Measurements from ENCODE around the gene INO80C. TPM values are rescaled to one million over a fixed set of nuclear protein-coding genes. Genes with fewer than 3 reads are reported as not detected.
"Not testable (repeated sequence)": the region's sequence is repeated elsewhere in the genome, so short reads cannot be mapped to it uniquely, and the experiment has no call there.

The INO80C gene
- total RNA-seq, 1 donor = 4.8 TPM

DNA sequence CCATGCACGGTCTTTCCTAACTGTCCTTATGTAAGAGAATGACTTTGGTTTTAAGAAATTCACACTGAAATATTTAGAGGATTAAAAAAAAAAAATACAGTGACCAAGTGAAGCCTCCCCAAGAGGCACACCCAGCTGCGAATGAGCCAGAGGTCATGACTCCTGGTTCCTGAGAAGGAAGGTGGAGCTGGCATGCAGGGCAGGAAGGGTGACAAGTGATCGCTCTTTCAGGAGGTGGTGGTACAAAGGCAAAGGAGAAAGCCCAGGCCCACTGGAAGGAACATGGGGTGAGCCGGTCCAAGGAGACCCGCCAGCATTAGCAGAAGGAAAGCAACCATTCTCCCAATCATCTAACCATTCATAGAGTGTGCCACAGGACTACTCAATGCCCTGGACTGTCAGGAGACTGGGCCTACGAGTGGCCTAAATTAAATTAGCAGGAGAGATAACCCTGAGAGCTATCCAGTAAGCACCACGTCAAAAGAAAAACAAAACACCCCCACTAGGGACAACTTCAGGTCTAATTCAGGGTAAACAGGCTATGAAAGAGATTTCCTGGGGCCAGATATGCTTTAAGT lies 7.8 kb downstream of the INO80C start:
- TF ChIP-seq, protein P1, sequence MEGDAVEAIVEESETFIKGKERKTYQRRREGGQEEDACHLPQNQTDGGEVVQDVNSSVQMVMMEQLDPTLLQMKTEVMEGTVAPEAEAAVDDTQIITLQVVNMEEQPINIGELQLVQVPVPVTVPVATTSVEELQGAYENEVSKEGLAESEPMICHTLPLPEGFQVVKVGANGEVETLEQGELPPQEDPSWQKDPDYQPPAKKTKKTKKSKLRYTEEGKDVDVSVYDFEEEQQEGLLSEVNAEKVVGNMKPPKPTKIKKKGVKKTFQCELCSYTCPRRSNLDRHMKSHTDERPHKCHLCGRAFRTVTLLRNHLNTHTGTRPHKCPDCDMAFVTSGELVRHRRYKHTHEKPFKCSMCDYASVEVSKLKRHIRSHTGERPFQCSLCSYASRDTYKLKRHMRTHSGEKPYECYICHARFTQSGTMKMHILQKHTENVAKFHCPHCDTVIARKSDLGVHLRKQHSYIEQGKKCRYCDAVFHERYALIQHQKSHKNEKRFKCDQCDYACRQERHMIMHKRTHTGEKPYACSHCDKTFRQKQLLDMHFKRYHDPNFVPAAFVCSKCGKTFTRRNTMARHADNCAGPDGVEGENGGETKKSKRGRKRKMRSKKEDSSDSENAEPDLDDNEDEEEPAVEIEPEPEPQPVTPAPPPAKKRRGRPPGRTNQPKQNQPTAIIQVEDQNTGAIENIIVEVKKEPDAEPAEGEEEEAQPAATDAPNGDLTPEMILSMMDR (IDR thresholded peaks at IDR 0.05; ENCODE audit: insufficient read depth, low read length) = no peak
- no peak for DNase-seq (ENCODE audit: low read depth)
- H3K4me3 ChIP-seq (ENCODE audit: low read depth, low read length) = no peak overlapping the region

DNA sequence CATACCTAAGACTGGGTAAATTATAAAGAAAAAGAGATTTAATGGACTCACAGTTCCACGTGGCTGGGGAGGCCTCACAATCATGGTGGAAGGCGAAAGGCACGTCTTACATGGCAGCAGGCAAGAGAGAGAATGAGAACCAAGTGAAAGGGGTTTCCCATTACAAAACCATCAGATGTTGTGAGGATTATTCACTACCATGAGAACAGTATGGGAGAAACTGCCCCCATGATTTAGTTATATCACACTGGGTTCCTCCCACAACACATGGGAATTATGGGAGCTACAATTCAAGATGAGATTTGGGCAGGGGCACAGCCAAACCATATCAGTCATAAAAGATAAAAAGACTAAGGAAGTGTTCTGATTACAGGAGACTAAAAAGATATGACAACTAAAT lies 8.5 kb downstream of the INO80C start:
- H3K4me3 ChIP-seq (ENCODE audit: low read depth, low read length); DNase-seq (ENCODE audit: low read depth): not testable (repeated sequence)

GRCh38 chr18:35488396-35488795 lies 9.4 kb downstream of the INO80C start:
- DNase-seq (ENCODE audit: low read depth); H3K4me3 ChIP-seq (ENCODE audit: low read depth, low read length): not testable (repeated sequence)

DNA sequence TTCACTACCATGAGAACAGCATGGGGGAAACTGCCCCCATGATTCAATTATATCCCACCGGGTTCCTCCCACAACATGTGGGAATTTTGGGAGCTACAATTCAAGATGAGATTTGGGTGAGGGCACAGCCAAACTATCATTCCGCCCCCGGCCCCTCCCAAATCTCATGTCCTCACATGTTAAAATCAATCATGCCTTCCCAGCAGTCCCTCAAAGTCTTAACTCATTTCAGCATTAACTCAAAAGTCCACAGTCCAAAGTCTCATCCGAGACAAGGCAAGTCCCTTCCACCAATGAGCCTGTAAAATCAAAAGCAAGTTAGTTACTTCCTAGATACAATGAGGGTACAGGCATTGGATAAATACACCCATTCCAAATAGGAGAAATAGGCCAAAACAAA lies 10.2 kb downstream of the INO80C start:
- not testable (repeated sequence) for DNase-seq (ENCODE audit: low read depth); H3K4me3 ChIP-seq (ENCODE audit: low read depth, low read length)

DNA sequence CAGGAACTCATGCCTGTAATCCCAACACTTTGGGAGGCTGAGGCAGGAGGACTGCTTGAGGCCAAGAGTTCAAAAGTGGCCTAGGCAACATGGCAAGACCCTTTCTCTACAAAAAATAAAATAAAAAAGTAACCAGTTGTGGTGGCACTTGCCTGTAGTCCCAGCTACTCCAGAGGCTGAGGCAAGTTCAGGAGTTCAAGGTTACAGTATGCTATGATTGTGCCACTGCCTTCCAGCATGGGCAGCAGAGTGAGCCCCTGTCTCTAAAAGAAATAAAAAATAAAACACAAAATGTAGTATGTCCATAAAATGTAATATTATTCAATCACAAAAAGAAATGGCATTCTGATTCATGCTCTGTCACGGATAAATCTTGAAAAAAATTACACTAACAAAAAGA lies 11.9 kb downstream of the INO80C start:
- no peak overlapping the region for H3K4me3 ChIP-seq (ENCODE audit: low read depth, low read length)
- DNase-seq (ENCODE audit: low read depth) = no peak
- TF ChIP-seq, protein P1 (IDR thresholded peaks at IDR 0.05; ENCODE audit: insufficient read depth, low read length) = no peak

- no peak for DNase-seq (ENCODE audit: low read depth)
- no peak overlapping the region for H3K4me3 ChIP-seq (ENCODE audit: low read depth, low read length)
- TF ChIP-seq, protein P1 (IDR thresholded peaks at IDR 0.05; ENCODE audit: insufficient read depth, low read length) = no peak
Measured at GRCh38 chr18:35484034-35484433, 13.7 kb downstream of the INO80C start.

GRCh38 chr18:35481960-35482366 lies 15.8 kb downstream of the INO80C start:
- H3K4me3 ChIP-seq (ENCODE audit: low read depth, low read length) = no peak overlapping the region
- TF ChIP-seq, protein P1 (IDR thresholded peaks at IDR 0.05; ENCODE audit: insufficient read depth, low read length) = no peak
- no peak for DNase-seq (ENCODE audit: low read depth)

DNA sequence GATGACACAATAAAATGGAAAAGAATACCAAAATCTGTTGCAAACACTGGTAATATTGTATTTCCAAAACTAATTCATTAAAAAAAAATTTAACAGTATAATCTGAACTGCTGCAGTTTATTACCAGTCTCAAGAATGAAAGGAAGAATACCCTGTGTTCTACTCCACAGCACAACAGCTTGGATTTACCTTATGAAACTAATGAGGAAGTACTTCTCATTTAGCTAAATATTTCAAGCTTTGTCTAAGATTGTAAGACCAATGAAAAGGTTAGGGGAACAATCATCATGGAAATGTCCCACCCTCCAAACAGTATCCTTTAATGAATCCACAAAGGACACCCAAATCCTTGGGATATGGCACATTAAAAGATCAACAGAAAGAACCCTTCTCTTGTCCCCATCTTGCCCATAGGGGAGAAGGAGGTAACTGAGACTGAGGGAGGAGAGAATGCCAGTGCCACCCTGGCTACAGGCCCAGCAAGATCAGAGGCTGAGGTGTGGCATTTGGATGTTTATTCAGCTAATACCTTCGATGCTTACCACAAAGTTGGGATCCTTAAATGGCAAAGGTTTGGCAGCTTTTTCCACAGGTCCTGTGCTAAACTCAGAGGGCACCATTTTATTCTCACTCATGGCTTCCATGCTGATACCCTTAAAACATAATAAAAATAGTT lies 17.7 kb downstream of the INO80C start:
- TF ChIP-seq, protein P1 (IDR thresholded peaks at IDR 0.05; ENCODE audit: insufficient read depth, low read length) = no peak
- H3K4me3 ChIP-seq (ENCODE audit: low read depth, low read length) = no peak overlapping the region
- no peak for DNase-seq (ENCODE audit: low read depth)
